Neural cell (in vitro differentiated cells): Measurements from ENCODE around the gene ATP8B1. TPM values are rescaled to one million over a fixed set of nuclear protein-coding genes. Genes with fewer than 3 reads are reported as not detected.

ENCODE experiments used
- H2AFZ ChIP-seq: fragments of 200-600, 300-800 bp; sonication (generic), shearing (Covaris generic); 2 replicates; pipeline ENCODE4 v1.6.0; 2014; ENCODE audit warnings: low read depth, mild to moderate bottlenecking, antibody characterized with exemption, low read length, moderate library complexity
- H3F3A ChIP-seq: fragments of 200-600 bp; shearing (Covaris generic); 2 replicates; pipeline ENCODE4 v1.6.1; 2016; ENCODE audit warnings: mild to moderate bottlenecking, moderate library complexity, mixed read lengths, antibody characterized with exemption, low read length; ENCODE audit not compliant: insufficient read depth, poor library complexity, severe bottlenecking
- H3K27ac ChIP-seq: fragments of 200-600, 300-800 bp; sonication (generic), shearing (Covaris generic); 2 replicates; pipeline ENCODE4 v1.5.1; 2014; ENCODE audit warnings: mild to moderate bottlenecking, low read length, moderate library complexity
- H3K27me3 ChIP-seq: fragments of 300-800, 200-600 bp; sonication (generic), shearing (Covaris generic); 2 replicates; pipeline ENCODE4 v1.6.0; 2014; ENCODE audit warnings: mild to moderate bottlenecking, low read depth, low read length, moderate library complexity; ENCODE audit not compliant: insufficient read depth
- H3K36me3 ChIP-seq: fragments of 300-800, 200-600 bp; sonication (generic), shearing (Covaris generic); 2 replicates; pipeline ENCODE4 v1.5.1; 2014; ENCODE audit warnings: mild to moderate bottlenecking, antibody characterized with exemption, low read length, moderate library complexity; ENCODE audit not compliant: insufficient read depth
- H3K4me2 ChIP-seq: fragments of 300-800, 200-600 bp; sonication (generic), shearing (Covaris generic); 2 replicates; pipeline ENCODE4 v1.6.0; 2014; ENCODE audit warnings: mild to moderate bottlenecking, low read length
- H3K4me3 ChIP-seq: fragments of 300-800, 200-600 bp; sonication (generic), shearing (Covaris generic); 2 replicates; pipeline ENCODE4 v1.5.1; 2014; ENCODE audit warnings: mild to moderate bottlenecking, low read length, moderate library complexity
- H3K79me2 ChIP-seq: fragments of 200-600 bp; shearing (Covaris generic); replicated peaks from 2 replicates; pipeline ENCODE4 v1.6.0; 2014; ENCODE audit warnings: mild to moderate bottlenecking, low read length, moderate library complexity; ENCODE audit not compliant: insufficient read depth
- H3K9ac ChIP-seq: fragments of 300-800, 200-600 bp; sonication (generic), shearing (Covaris generic); 2 replicates; pipeline ENCODE4 v1.6.1; 2016; ENCODE audit warnings: mild to moderate bottlenecking, low read length, mixed read lengths
- H3K9me2 ChIP-seq: fragments of 200-600 bp; shearing (Covaris generic); 2 replicates; pipeline ENCODE4 v1.6.1; 2016; ENCODE audit warnings: mild to moderate bottlenecking, low read length, mixed read lengths; ENCODE audit not compliant: insufficient read depth
- H3K9me3 ChIP-seq: fragments of 200-600, 300-800 bp; sonication (generic), shearing (Covaris generic); 2 replicates; pipeline ENCODE4 v1.6.1; 2016; ENCODE audit warnings: mild to moderate bottlenecking, mixed run types, low read length, moderate library complexity, mixed read lengths
- H4K20me1 ChIP-seq: fragments of 200-600 bp; shearing (Covaris generic); 2 replicates; pipeline ENCODE4 v1.6.1; 2016; ENCODE audit warnings: mild to moderate bottlenecking, mixed run types; ENCODE audit not compliant: insufficient read depth
- EP300 ChIP-seq: fragments of 450-650 bp; conservative IDR thresholded peaks from 2 replicates; pipeline ENCODE4 v1.6.1; 2014; ENCODE audit warnings: antibody characterized with exemption, mild to moderate bottlenecking, moderate library complexity; ENCODE audit not compliant: poor library complexity, severe bottlenecking
- EZH2 ChIP-seq: fragments of 200-600, 300-800 bp; shearing (Covaris generic), sonication (generic); IDR thresholded peaks from 2 replicates; pipeline ENCODE4 v1.6.1; 2014; ENCODE audit warnings: antibody characterized with exemption, low read length, borderline replicate concordance, mild to moderate bottlenecking; ENCODE audit not compliant: insufficient read depth, poor library complexity, severe bottlenecking
- MXI1 ChIP-seq: fragments of 450-650 bp; conservative IDR thresholded peaks from 2 replicates; pipeline ENCODE4 v1.6.1; 2014; ENCODE audit warnings: antibody characterized with exemption, mild to moderate bottlenecking; ENCODE audit not compliant: poor library complexity, severe bottlenecking
- POLR2AphosphoS5 ChIP-seq: IDR thresholded peaks from 2 replicates; pipeline ENCODE4 v1.6.1; 2012
- RAD21 ChIP-seq: fragments of 450-650 bp; conservative IDR thresholded peaks from 2 replicates; pipeline ENCODE4 v1.6.1; 2014; ENCODE audit warnings: antibody characterized with exemption, mild to moderate bottlenecking, moderate library complexity
- SMC3 ChIP-seq: fragments of 450-650 bp; conservative IDR thresholded peaks from 2 replicates; pipeline ENCODE4 v1.6.1; 2014; ENCODE audit warnings: antibody characterized with exemption, mild to moderate bottlenecking, moderate library complexity; ENCODE audit not compliant: poor library complexity
- TAF1 ChIP-seq: IDR thresholded peaks from 2 replicates; pipeline ENCODE4 v1.6.1; 2012; ENCODE audit warnings: low read depth
- polyA plus RNA-seq: library from polyadenylated mRNA; depleted of rRNA; stranded (reverse); fragments of >200 nt; gene quantifications from 2 replicates; pipeline ENCODE4 v1.2.3, GENCODE V29; 2014
- TF ChIP-seq, protein P1 (sequence below): IDR thresholded peaks from 2 replicates; pipeline ENCODE4 v1.6.1; 2012; ENCODE audit warnings: borderline replicate concordance
- TF ChIP-seq, protein P2 (sequence below): fragments of 450-650 bp; IDR thresholded peaks from 2 replicates; pipeline ENCODE4 v1.5.1; 2014; ENCODE audit warnings: antibody characterized with exemption, mild to moderate bottlenecking, moderate library complexity; ENCODE audit not compliant: poor library complexity, severe bottlenecking

Gene ATP8B1
- polyA plus RNA-seq, 1 donor from 2014 or later: not detected

DNA sequence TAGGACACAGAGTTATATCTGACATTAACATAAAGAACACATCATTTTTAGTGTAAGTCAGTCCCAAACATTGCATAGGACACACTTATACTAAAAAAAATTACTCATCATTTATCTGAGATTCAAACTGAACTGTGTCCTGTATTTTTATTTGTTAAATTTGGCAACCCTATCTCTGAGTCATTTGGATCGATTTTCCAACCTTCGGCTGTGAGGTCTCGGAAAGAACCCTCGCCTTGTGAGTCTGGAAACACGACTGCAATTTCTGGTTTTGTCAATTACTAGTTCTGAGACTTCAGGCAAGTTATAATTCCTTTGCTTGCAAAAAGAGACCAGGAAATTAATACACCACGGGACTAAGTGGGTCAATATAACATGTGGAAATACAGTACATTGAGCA, 14.0 kb downstream of the ATP8B1 start:
- Histone ChIP-seq H2AFZ (no peak overlapping the region), H3K79me2 (no peaks in the 10 kb centered on the region), H3K27ac (no peak overlapping the region), H3K4me2 (no peak overlapping the region), H4K20me1 (no peaks in the 10 kb centered on the region), H3K4me3 (no peak overlapping the region), H3K9me2 (no peaks in the 10 kb centered on the region), H3F3A (no peaks in the 10 kb centered on the region), H3K9me3 (no peaks in the 10 kb centered on the region), H3K36me3 (no peaks in the 10 kb centered on the region), H3K27me3 (no peaks in the 10 kb centered on the region), H3K9ac (no peak overlapping the region)
- no peak for TF ChIP-seq POLR2AphosphoS5
- TF ChIP-seq SMC3: no peak
- TF ChIP-seq, protein P1, sequence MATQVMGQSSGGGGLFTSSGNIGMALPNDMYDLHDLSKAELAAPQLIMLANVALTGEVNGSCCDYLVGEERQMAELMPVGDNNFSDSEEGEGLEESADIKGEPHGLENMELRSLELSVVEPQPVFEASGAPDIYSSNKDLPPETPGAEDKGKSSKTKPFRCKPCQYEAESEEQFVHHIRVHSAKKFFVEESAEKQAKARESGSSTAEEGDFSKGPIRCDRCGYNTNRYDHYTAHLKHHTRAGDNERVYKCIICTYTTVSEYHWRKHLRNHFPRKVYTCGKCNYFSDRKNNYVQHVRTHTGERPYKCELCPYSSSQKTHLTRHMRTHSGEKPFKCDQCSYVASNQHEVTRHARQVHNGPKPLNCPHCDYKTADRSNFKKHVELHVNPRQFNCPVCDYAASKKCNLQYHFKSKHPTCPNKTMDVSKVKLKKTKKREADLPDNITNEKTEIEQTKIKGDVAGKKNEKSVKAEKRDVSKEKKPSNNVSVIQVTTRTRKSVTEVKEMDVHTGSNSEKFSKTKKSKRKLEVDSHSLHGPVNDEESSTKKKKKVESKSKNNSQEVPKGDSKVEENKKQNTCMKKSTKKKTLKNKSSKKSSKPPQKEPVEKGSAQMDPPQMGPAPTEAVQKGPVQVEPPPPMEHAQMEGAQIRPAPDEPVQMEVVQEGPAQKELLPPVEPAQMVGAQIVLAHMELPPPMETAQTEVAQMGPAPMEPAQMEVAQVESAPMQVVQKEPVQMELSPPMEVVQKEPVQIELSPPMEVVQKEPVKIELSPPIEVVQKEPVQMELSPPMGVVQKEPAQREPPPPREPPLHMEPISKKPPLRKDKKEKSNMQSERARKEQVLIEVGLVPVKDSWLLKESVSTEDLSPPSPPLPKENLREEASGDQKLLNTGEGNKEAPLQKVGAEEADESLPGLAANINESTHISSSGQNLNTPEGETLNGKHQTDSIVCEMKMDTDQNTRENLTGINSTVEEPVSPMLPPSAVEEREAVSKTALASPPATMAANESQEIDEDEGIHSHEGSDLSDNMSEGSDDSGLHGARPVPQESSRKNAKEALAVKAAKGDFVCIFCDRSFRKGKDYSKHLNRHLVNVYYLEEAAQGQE: no peak
- TF ChIP-seq MXI1: no peak
- TF ChIP-seq TAF1: no peak
- TF ChIP-seq EP300: no peak
- TF ChIP-seq EZH2: no peak
- no peak for TF ChIP-seq RAD21
- TF ChIP-seq, protein P2, sequence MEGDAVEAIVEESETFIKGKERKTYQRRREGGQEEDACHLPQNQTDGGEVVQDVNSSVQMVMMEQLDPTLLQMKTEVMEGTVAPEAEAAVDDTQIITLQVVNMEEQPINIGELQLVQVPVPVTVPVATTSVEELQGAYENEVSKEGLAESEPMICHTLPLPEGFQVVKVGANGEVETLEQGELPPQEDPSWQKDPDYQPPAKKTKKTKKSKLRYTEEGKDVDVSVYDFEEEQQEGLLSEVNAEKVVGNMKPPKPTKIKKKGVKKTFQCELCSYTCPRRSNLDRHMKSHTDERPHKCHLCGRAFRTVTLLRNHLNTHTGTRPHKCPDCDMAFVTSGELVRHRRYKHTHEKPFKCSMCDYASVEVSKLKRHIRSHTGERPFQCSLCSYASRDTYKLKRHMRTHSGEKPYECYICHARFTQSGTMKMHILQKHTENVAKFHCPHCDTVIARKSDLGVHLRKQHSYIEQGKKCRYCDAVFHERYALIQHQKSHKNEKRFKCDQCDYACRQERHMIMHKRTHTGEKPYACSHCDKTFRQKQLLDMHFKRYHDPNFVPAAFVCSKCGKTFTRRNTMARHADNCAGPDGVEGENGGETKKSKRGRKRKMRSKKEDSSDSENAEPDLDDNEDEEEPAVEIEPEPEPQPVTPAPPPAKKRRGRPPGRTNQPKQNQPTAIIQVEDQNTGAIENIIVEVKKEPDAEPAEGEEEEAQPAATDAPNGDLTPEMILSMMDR: no peak

DNA sequence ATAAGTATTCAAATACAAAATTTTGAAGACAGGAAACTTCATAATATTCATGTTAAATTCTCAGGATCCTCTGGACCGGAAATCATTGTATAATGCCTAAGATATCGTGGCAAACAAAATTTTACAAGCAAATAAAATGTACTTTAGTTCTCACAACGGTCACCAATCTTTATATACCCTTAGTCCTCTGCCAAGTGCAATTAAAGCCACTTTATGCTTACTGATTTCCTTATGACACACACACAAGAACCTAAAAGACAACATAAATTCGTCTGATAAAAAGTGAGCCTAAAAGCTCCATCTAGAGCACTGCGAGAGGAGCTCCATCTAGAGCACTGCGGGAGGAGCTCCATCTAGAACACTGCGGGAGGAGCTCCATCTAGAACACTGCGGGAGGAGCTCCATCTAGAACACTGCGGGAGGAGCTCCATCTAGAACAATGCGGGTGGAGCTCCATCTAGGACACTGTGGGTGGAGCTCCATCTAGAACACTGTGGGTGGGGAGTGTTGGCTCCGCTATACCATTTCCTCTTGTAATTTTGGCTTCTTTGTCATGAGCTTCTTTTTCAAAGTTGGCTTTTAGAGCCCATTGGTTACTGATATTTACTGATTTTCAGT, 15.9 kb downstream of the ATP8B1 start:
- Histone ChIP-seq H3K27me3 (no peaks in the 10 kb centered on the region), H3K9ac (no peak overlapping the region), H3K4me3 (no peak overlapping the region), H3K27ac (no peak overlapping the region), H3K9me3 (no peaks in the 10 kb centered on the region), H3F3A (no peaks in the 10 kb centered on the region), H3K36me3 (no peaks in the 10 kb centered on the region), H3K79me2 (no peaks in the 10 kb centered on the region), H4K20me1 (no peaks in the 10 kb centered on the region), H2AFZ (no peak overlapping the region), H3K4me2 (no peak overlapping the region), H3K9me2 (no peaks in the 10 kb centered on the region)
- TF ChIP-seq TAF1 (no peak), EP300 (no peak), EZH2 (no peak), SMC3 (no peak), RAD21 (no peak), MXI1 (no peak), POLR2AphosphoS5 (no peak)
- TF ChIP-seq, protein P1: no peak
- TF ChIP-seq, protein P2: no peak
